ENCODE data around the gene STUB1.

STUB1 gene

DNA sequence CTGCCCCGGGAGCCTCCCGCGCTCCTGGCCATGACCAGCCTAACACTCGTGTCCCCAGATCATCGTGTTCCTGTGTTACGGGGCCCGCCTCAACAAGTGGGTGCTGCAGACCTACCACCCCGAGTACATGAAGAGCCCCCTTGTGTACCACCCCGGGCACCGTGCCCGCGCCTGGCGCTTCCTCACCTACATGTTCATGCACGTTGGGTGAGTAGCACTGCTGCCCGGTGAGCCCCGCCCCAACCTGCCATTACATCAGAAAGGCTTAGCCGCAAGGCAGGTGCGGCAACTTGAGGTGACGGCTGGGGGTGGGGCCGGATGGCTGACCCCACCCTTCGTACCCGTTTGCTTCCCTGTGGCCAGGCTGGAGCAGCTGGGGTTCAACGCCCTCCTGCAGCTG is 3.3 kb upstream of the STUB1 start:
- Histone ChIP-seq H4K20me1 (ENCODE audit: insufficient read depth, low read length) (no peaks in the 10 kb centered on the region), H3F3A (ENCODE audit: insufficient read depth, low read length) (0 out of 2 replicates have a peak, but pooled peaks cover 4% of the 10 kb centered on the region), H3K4me2 (ENCODE audit: low read depth, low read length) (no peak overlapping the region)

GRCh38 chr16:677316-678190 is 2.7 kb upstream of the STUB1 start:
- H4K20me1 ChIP-seq (ENCODE audit: insufficient read depth, low read length) = no peaks in the 10 kb centered on the region

More for the DNA sequence above, 3.3 kb upstream of the STUB1 start:
- no peaks in the 10 kb centered on the region for H3K27me3 ChIP-seq (replicated peaks; ENCODE audit: insufficient read depth, low read length)
- no peaks in the 10 kb centered on the region; the same call in 1 of the 2 replicates for H3K36me3 ChIP-seq (replicated peaks; ENCODE audit: insufficient read depth, low read length)
- peaks cover 8% of the 10 kb centered on the region; the same call in 1 of the 2 replicates for H3K4me1 ChIP-seq (ENCODE audit: low read length)
- no peak overlapping the region for H3K27ac ChIP-seq (ENCODE audit: low read length)
- no peaks in the 10 kb centered on the region for H3K9me2 ChIP-seq (replicated peaks; ENCODE audit: insufficient read depth, low read length)
- H2AFZ ChIP-seq (ENCODE audit: low read length) = no peak overlapping the region
- H3K79me2 ChIP-seq (ENCODE audit: low read length) = peaks cover 13% of the 10 kb centered on the region
- TF ChIP-seq EZH2phosphoT487 (IDR thresholded peaks at IDR 0.05; ENCODE audit: low read length) (no peak), CTCF (IDR thresholded peaks at IDR 0.05; ENCODE audit: low read length) (no peak), EZH2 (optimal IDR thresholded peaks at IDR 0.05; ENCODE audit: low read depth, low read length) (no peak)
- no peak for DNase-seq
- H3K9ac ChIP-seq (ENCODE audit: low read length) = no peak overlapping the region
- no peaks in the 10 kb centered on the region for H3K9me3 ChIP-seq (replicated peaks; ENCODE audit: insufficient read depth, low read length)
- H3K4me3 ChIP-seq (ENCODE audit: low read length) = no peak overlapping the region

GRCh38 chr16:678209-678857 is 1.9 kb upstream of the STUB1 start:
- Histone ChIP-seq H3K36me3 (replicated peaks; ENCODE audit: insufficient read depth, low read length) (no peaks in the 10 kb centered on the region), H3F3A (ENCODE audit: insufficient read depth, low read length) (0 out of 2 replicates have a peak, but pooled peaks cover 4% of the 10 kb centered on the region), H3K9ac (ENCODE audit: low read length) (no peak overlapping the region), H3K9me3 (replicated peaks; ENCODE audit: insufficient read depth, low read length) (no peaks in the 10 kb centered on the region), H3K4me1 (ENCODE audit: low read length) (peaks cover 8% of the 10 kb centered on the region; the same call in 1 of the 2 replicates), H2AFZ (ENCODE audit: low read length) (no peak overlapping the region), H3K4me2 (ENCODE audit: low read depth, low read length) (no peak overlapping the region), H3K27me3 (replicated peaks; ENCODE audit: insufficient read depth, low read length) (no peaks in the 10 kb centered on the region), H3K9me2 (replicated peaks; ENCODE audit: insufficient read depth, low read length) (no peaks in the 10 kb centered on the region), H3K27ac (ENCODE audit: low read length) (no peak overlapping the region), H3K79me2 (ENCODE audit: low read length) (peaks cover 28% of the 10 kb centered on the region), H4K20me1 (ENCODE audit: insufficient read depth, low read length) (no peaks in the 10 kb centered on the region), H3K4me3 (ENCODE audit: low read length) (no peak overlapping the region)
- no peak for DNase-seq
- no peak for TF ChIP-seq CTCF (IDR thresholded peaks at IDR 0.05; ENCODE audit: low read length)
- no peak for TF ChIP-seq EZH2phosphoT487 (IDR thresholded peaks at IDR 0.05; ENCODE audit: low read length)
- no peak for TF ChIP-seq EZH2 (optimal IDR thresholded peaks at IDR 0.05; ENCODE audit: low read depth, low read length)

More at GRCh38 chr16:677316-678190, 2.7 kb upstream of the STUB1 start:
- Histone ChIP-seq H2AFZ (ENCODE audit: low read length) (no peak overlapping the region), H3K9ac (ENCODE audit: low read length) (no peak overlapping the region), H3K36me3 (replicated peaks; ENCODE audit: insufficient read depth, low read length) (no peaks in the 10 kb centered on the region), H3K27ac (ENCODE audit: low read length) (no peak overlapping the region), H3K4me2 (ENCODE audit: low read depth, low read length) (no peak overlapping the region), H3K9me2 (replicated peaks; ENCODE audit: insufficient read depth, low read length) (no peaks in the 10 kb centered on the region), H3K27me3 (replicated peaks; ENCODE audit: insufficient read depth, low read length) (no peaks in the 10 kb centered on the region), H3K79me2 (ENCODE audit: low read length) (peaks cover 20% of the 10 kb centered on the region), H3K4me3 (ENCODE audit: low read length) (no peak overlapping the region), H3F3A (ENCODE audit: insufficient read depth, low read length) (0 out of 2 replicates have a peak, but pooled peaks cover 4% of the 10 kb centered on the region), H3K9me3 (replicated peaks; ENCODE audit: insufficient read depth, low read length) (no peaks in the 10 kb centered on the region), H3K4me1 (ENCODE audit: low read length) (peaks cover 8% of the 10 kb centered on the region; the same call in 1 of the 2 replicates)
- TF ChIP-seq EZH2 (optimal IDR thresholded peaks at IDR 0.05; ENCODE audit: low read depth, low read length) (no peak), EZH2phosphoT487 (IDR thresholded peaks at IDR 0.05; ENCODE audit: low read length) (no peak), CTCF (IDR thresholded peaks at IDR 0.05; ENCODE audit: low read length) (no peak)
- no peak for DNase-seq

Measured in MM.1S (cell line).